ENCODE results near the gene OR5D16. TPM values are rescaled to one million over a fixed set of nuclear protein-coding genes. Genes with fewer than 3 reads are reported as not detected.

Gene OR5D16
- total RNA-seq = not detected in 3 replicates

DNA sequence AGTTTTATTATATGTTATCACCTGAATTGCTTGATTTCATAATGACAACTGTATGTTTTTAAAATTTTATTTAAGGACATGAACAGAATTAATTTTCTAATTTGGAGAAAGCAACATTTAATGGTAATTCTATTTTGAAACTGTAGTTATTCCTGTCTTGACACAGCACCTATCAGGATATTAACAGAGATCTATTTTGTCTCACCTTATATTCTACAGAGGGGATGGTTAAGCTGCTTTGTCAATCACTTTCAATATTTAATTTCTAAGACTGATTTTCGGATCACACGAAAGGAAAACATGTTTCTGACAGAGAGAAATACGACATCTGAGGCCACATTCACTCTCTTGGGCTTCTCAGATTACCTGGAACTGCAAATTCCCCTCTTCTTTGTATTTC is at the start of gene OR5D16:
TSS of gene OR5D16 (plus strand) at position 301 of the 400 bp plus-strand sequence. CDS start at position 301, 0 bp downstream.
- no peak for DNase-seq (ENCODE audit: low spot score in 2 of 2, unreplicated experiment in 2 of 2)
- Mint-ChIP-seq H3K4me3 (no peak within 1 kb of the TSS), H3K9me3 (peaks cover 59% of the 10 kb centered on the region), H3K27ac (no peak within 1 kb of the TSS), H3K4me1 (no peaks in the 10 kb centered on the region), H3K27me3 (ENCODE audit: low read depth) (no peaks in the 10 kb centered on the region), H3K36me3 (no peaks in the 10 kb centered on the region)
- no peak for TF ChIP-seq CTCF (IDR thresholded peaks at IDR 0.05; ENCODE audit: unreplicated experiment)

DNA sequence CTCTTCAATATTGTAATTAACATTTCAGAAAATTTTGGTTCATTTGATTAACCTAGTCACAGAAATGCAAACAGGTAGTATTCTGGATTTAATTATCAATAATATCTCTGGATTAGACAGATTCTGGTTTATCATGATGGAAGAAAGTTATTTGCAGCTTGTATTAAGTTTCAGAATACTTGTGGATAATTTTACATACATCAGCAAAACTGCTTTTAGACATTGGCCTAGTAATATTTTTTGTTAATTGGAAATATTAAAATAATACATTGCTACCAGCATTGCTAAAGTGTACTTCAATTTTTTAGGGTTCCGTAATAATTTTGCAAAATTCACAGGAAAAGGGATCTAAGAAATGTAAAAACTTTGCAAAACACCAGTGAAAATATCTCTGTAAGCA is 46.9 kb upstream of the OR5D16 start:
- Mint-ChIP-seq H3K4me1 (no peaks in the 10 kb centered on the region), H3K9me3 (peaks cover 67% of the 10 kb centered on the region), H3K4me3 (no peak overlapping the region), H3K36me3 (no peaks in the 10 kb centered on the region), H3K27ac (no peak overlapping the region), H3K27me3 (ENCODE audit: low read depth) (no peaks in the 10 kb centered on the region)
- DNase-seq (ENCODE audit: low spot score in 2 of 2, unreplicated experiment in 2 of 2) = no peak
- TF ChIP-seq CTCF (IDR thresholded peaks at IDR 0.05; ENCODE audit: unreplicated experiment) = no peak

DNA sequence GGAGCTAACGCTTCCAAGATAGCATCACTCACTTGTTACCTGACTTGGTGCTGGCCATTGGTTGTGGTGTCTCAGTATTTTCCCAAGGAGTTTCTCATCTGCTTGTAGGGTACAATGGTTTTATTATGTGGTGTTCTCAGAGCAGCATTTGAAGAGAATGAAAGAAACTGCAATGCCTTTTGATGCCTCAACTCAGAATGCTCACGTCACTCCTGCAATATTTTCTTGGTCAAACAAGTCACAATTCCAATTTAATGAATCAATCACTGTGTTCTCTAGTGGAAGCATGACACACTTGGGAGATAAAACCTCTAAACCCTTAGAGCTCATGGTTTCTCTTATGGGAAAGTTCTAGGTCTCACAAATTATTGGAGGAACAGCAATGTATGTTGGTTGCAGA is 45.2 kb upstream of the OR5D16 start:
- Mint-ChIP-seq H3K4me3 (no peak overlapping the region), H3K4me1 (no peaks in the 10 kb centered on the region), H3K27ac (no peak overlapping the region), H3K27me3 (ENCODE audit: low read depth) (no peaks in the 10 kb centered on the region), H3K9me3 (peaks cover 52% of the 10 kb centered on the region), H3K36me3 (no peaks in the 10 kb centered on the region)
- DNase-seq (ENCODE audit: low spot score in 2 of 2, unreplicated experiment in 2 of 2) = no peak
- no peak for TF ChIP-seq CTCF (IDR thresholded peaks at IDR 0.05; ENCODE audit: unreplicated experiment)

DNA sequence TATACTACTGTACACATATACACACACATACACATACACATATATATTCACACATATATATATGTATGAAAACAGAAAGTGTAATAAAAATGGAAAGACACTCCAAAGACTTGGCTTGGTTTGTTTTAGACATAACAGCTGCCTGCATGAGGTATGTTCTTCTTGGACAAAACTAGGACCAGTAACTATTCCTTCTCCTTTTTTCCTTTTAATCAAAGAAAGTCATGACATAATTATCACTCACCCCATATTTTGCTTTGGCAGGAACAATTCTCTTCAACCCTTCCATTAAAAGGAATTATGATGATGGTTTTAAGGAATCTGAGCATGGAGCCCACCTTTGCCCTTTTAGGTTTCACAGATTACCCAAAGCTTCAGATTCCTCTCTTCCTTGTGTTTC is 43.3 kb upstream of the OR5D16 start, which contains the start of gene OR5D14:
TSS of gene OR5D14 (plus strand) at position 301 of the 400 bp plus-strand sequence. CDS start at position 301, 0 bp downstream.
- Mint-ChIP-seq H3K36me3 (no peaks in the 10 kb centered on the region), H3K4me3 (no peak within 1 kb of the TSS), H3K27ac (no peak within 1 kb of the TSS), H3K9me3 (peaks cover 55% of the 10 kb centered on the region), H3K4me1 (no peaks in the 10 kb centered on the region), H3K27me3 (ENCODE audit: low read depth) (no peaks in the 10 kb centered on the region)
- no peak for TF ChIP-seq CTCF (IDR thresholded peaks at IDR 0.05; ENCODE audit: unreplicated experiment)
- no peak for DNase-seq (ENCODE audit: low spot score in 2 of 2, unreplicated experiment in 2 of 2)

GRCh38 chr11:55806248-55806647 is 32.3 kb upstream of the OR5D16 start:
- H3K9me3 Mint-ChIP-seq = peaks cover 67% of the 10 kb centered on the region

More at GRCh38 chr11:55806248-55806647, 32.3 kb upstream of the OR5D16 start:
- no peak for DNase-seq (ENCODE audit: low spot score in 2 of 2, unreplicated experiment in 2 of 2)
- no peak overlapping the region for H3K27ac Mint-ChIP-seq
- no peak for TF ChIP-seq CTCF (IDR thresholded peaks at IDR 0.05; ENCODE audit: unreplicated experiment)
- H3K36me3 Mint-ChIP-seq = no peaks in the 10 kb centered on the region
- H3K4me1 Mint-ChIP-seq = no peaks in the 10 kb centered on the region
- H3K4me3 Mint-ChIP-seq = no peak overlapping the region
- no peaks in the 10 kb centered on the region for H3K27me3 Mint-ChIP-seq (ENCODE audit: low read depth)

Measured in mesothelial cell of epicardium (in vitro differentiated cells).